H1 (cell line): ENCODE measurements around the gene FGF12. TPM values are rescaled to one million over a fixed set of nuclear protein-coding genes. Genes with fewer than 3 reads are reported as not detected.

Experiments
- CTCF ChIA-PET: fragments of 300-600 bp; sonication (Branson Sonifier 250); formaldehyde crosslinking; loops from one replicate; lab custom pipeline; 2021; ENCODE audit not compliant: partially characterized antibody; lab: Charles Lee
- POLR2A ChIA-PET: fragments of 300-600 bp; sonication (Branson Sonifier 250); formaldehyde crosslinking; loops from one replicate; lab custom pipeline; 2021; ENCODE audit warnings: inconsistent platforms; ENCODE audit not compliant: partially characterized antibody; lab: Charles Lee
- DNase-seq, 2 experiments: peaks; one replicate each; pipeline versions ENCODE4 v3.0.0 to v3.0.0-alpha.2; 2010 to 2022; ENCODE audit warnings: low spot score in 2 of 2, low read depth in 1 of 2, mixed read lengths in 1 of 2
- FAIRE-seq: peaks from 2 replicates; lab custom pipeline; 2011; peaks lifted over from hg19 to GRCh38; lab: Jason Lieb, UNC
- H2AFZ ChIP-seq: 2 replicates; pipeline ENCODE4 v1.8.1; 2012; ENCODE audit warnings: low read length, inconsistent platforms
- H2AK5ac ChIP-seq: 2 replicates; pipeline ENCODE4 v1.6.1; 2013; ENCODE audit warnings: low read depth, low read length
- H2BK120ac ChIP-seq: replicated peaks from 2 replicates; pipeline ENCODE3; 2013; ENCODE audit warnings: low read depth, low read length, inconsistent platforms
- H2BK12ac ChIP-seq: 2 replicates; pipeline ENCODE4 v1.6.1; 2013; ENCODE audit warnings: low read depth, low read length
- H2BK15ac ChIP-seq: 2 replicates; pipeline ENCODE4 v1.6.1; 2013; ENCODE audit warnings: low read length
- H2BK20ac ChIP-seq: 2 replicates; pipeline ENCODE4 v1.6.1; 2013; ENCODE audit warnings: low read length
- H2BK5ac ChIP-seq: 2 replicates; pipeline ENCODE4 v1.6.1; 2013; ENCODE audit warnings: low read depth, low read length
- H3K14ac ChIP-seq: 2 replicates; pipeline ENCODE4 v1.6.1; 2013; ENCODE audit warnings: inconsistent platforms; ENCODE audit not compliant: insufficient read length
- H3K18ac ChIP-seq: 2 replicates; pipeline ENCODE4 v1.6.1; 2013; ENCODE audit warnings: low read length; ENCODE audit errors: extremely low read depth
- H3K23ac ChIP-seq: 2 replicates; pipeline ENCODE4 v1.6.1; 2013; ENCODE audit warnings: inconsistent platforms; ENCODE audit not compliant: insufficient read length
- H3K23me2 ChIP-seq: 2 replicates; pipeline ENCODE4 v1.6.1; 2013; ENCODE audit warnings: low read depth, low read length
- H3K27ac ChIP-seq: 2 replicates; pipeline ENCODE4 v1.6.1; 2011; ENCODE audit warnings: low read depth, low read length, inconsistent platforms
- H3K27me3 ChIP-seq, 4 experiments: replicated peaks in 1 of 4; 1 replicate in 1 of 4; 2 replicates in 3 of 4; pipeline versions ENCODE4 v1.6.1 to v1.8.1; 2011 to 2013; ENCODE audit warnings: low read length in 3 of 4, mild to moderate bottlenecking in 3 of 4, inconsistent platforms in 2 of 4, mixed read lengths in 2 of 4, moderate library complexity in 1 of 4; ENCODE audit not compliant: control insufficient read depth in 3 of 4, insufficient read depth in 3 of 4; ENCODE audit errors: extremely low read depth in 1 of 4
- H3K36me3 ChIP-seq, 4 experiments: 2 replicates each; pipeline versions ENCODE4 v1.6.1 to v1.8.1; 2011 to 2013; ENCODE audit warnings: mild to moderate bottlenecking in 4 of 4, low read length in 3 of 4, moderate library complexity in 2 of 4, control low read depth in 1 of 4, inconsistent platforms in 1 of 4; ENCODE audit not compliant: insufficient read depth in 4 of 4, control insufficient read depth in 2 of 4
- H3K4ac ChIP-seq: replicated peaks from 2 replicates; pipeline ENCODE3; 2013; ENCODE audit warnings: low read length, low read depth, mixed read lengths, inconsistent platforms; ENCODE audit not compliant: insufficient read length
- H3K4me1 ChIP-seq, 4 experiments: replicated peaks in 1 of 4; 1 replicate in 1 of 4; 2 replicates in 3 of 4; pipeline versions ENCODE4 v1.6.1 to v1.8.1; 2011 to 2013; ENCODE audit warnings: low read length in 3 of 4, inconsistent platforms in 2 of 4, mixed read lengths in 1 of 4; ENCODE audit not compliant: insufficient read depth in 4 of 4, control insufficient read depth in 3 of 4
- H3K4me2 ChIP-seq, 2 experiments: 2 replicates each; pipeline versions ENCODE4 v1.6.1 to v1.8.1; 2011 to 2013; ENCODE audit warnings: low read depth in 2 of 2, low read length in 2 of 2, control low read depth in 1 of 2, inconsistent platforms in 1 of 2, mild to moderate bottlenecking in 1 of 2; ENCODE audit not compliant: insufficient read depth in 1 of 2
- H3K4me3 ChIP-seq, 4 experiments: fragments of 200-600, 300-600 bp in 1 of 4; sonication (generic), shearing (Covaris generic), sonication (Bioruptor Twin) in 1 of 4; 2 replicates each; pipeline versions ENCODE4 v1.5.1 to v1.8.1; 2011 to 2016; ENCODE audit warnings: low read length in 4 of 4, low read depth in 3 of 4, control low read depth in 2 of 4, inconsistent platforms in 2 of 4, mild to moderate bottlenecking in 2 of 4, mixed read lengths in 1 of 4, moderate library complexity in 1 of 4; ENCODE audit not compliant: insufficient read depth in 2 of 4; ENCODE audit errors: extremely low read depth in 1 of 4
- H3K56ac ChIP-seq: replicated peaks from 2 replicates; pipeline ENCODE3; 2013; ENCODE audit warnings: low read depth, mild to moderate bottlenecking, mixed read lengths, low read length, inconsistent platforms; ENCODE audit not compliant: insufficient read length
- H3K79me1 ChIP-seq: 2 replicates; pipeline ENCODE4 v1.6.1; 2013; ENCODE audit warnings: low read depth, low read length, control low read depth
- H3K79me2 ChIP-seq, 2 experiments: 2 replicates each; pipeline versions ENCODE4 v1.6.1 to v1.8.1; 2012 to 2013; ENCODE audit warnings: low read length in 2 of 2, mild to moderate bottlenecking in 2 of 2, inconsistent platforms in 1 of 2; ENCODE audit not compliant: insufficient read depth in 2 of 2, control insufficient read depth in 1 of 2
- H3K9ac ChIP-seq, 4 experiments: replicated peaks in 1 of 4; 1 replicate in 1 of 4; 2 replicates in 3 of 4; pipeline versions ENCODE4 v1.6.1 to v1.8.1; 2011 to 2013; ENCODE audit warnings: low read depth in 3 of 4, low read length in 3 of 4, control low read depth in 2 of 4, mild to moderate bottlenecking in 2 of 4, moderate library complexity in 2 of 4, inconsistent platforms in 1 of 4; ENCODE audit errors: extremely low read depth in 1 of 4
- H3K9me3 ChIP-seq, 2 experiments: 2 replicates each; pipeline versions ENCODE4 v1.6.1 to v1.8.1; 2012 to 2013; ENCODE audit warnings: mild to moderate bottlenecking in 2 of 2, moderate library complexity in 2 of 2, control low read depth in 1 of 2, inconsistent platforms in 1 of 2, low read depth in 1 of 2, low read length in 1 of 2, mixed read lengths in 1 of 2; ENCODE audit not compliant: insufficient read depth in 2 of 2
- H4K20me1 ChIP-seq, 2 experiments: replicated peaks in 1 of 2; 2 replicates each; pipeline versions ENCODE3 to v1.8.1; 2011 to 2013; ENCODE audit warnings: inconsistent platforms in 2 of 2, low read length in 2 of 2, mild to moderate bottlenecking in 1 of 2; ENCODE audit not compliant: insufficient read depth in 2 of 2, control insufficient read depth in 1 of 2
- H4K5ac ChIP-seq: 2 replicates; pipeline ENCODE4 v1.6.1; 2013; ENCODE audit warnings: low read length, low read depth, mixed read lengths, inconsistent platforms; ENCODE audit not compliant: insufficient read length
- H4K8ac ChIP-seq: 2 replicates; pipeline ENCODE4 v1.8.0; 2013; ENCODE audit warnings: mild to moderate bottlenecking, moderate library complexity, low read length, inconsistent platforms; ENCODE audit not compliant: insufficient read depth; ENCODE audit errors: extremely low read depth
- H4K91ac ChIP-seq: replicated peaks from 2 replicates; pipeline ENCODE3; 2013; ENCODE audit warnings: low read length, mixed read lengths, inconsistent platforms; ENCODE audit not compliant: insufficient read length
- CBX8 ChIP-seq: fragments of 300-800, 300-1000 bp; sonication (generic); IDR thresholded peaks from 2 replicates; pipeline ENCODE4 v1.7.1; 2016; ENCODE audit warnings: low read depth, low read length, borderline replicate concordance
- CHD1 ChIP-seq: IDR thresholded peaks from 2 replicates; pipeline ENCODE4 v1.6.1; 2012; ENCODE audit warnings: low read depth, low read length, improper control_type of control experiment
- GTF2F1 ChIP-seq: IDR thresholded peaks from 2 replicates; pipeline ENCODE4 v1.6.1; 2012; ENCODE audit warnings: low read depth, low read length, improper control_type of control experiment, borderline replicate concordance
- KDM4A ChIP-seq: IDR thresholded peaks from one replicate; pipeline ENCODE4 v1.7.1; 2012; ENCODE audit warnings: low read depth, mild to moderate bottlenecking, moderate library complexity, low read length, inconsistent platforms; ENCODE audit not compliant: severe bottlenecking
- KDM5A ChIP-seq: fragments of 200-600 bp; IDR thresholded peaks from 2 replicates; pipeline ENCODE4 v1.7.1; 2012; ENCODE audit warnings: mild to moderate bottlenecking, low read length, inconsistent platforms, mixed read lengths
- NRF1 ChIP-seq: IDR thresholded peaks from 2 replicates; pipeline ENCODE4 v1.6.1; 2011; ENCODE audit warnings: mild to moderate bottlenecking, low read depth, low read length, improper control_type of control experiment
- RAD21 ChIP-seq, 2 experiments: IDR thresholded peaks in 1 of 2; conservative IDR thresholded peaks in 1 of 2; 2 replicates each; pipeline ENCODE4 v1.6.1; 2011; ENCODE audit warnings: low read depth in 2 of 2, low read length in 2 of 2, improper control_type of control experiment in 1 of 2, inconsistent platforms in 1 of 2, mild to moderate bottlenecking in 1 of 2, moderate library complexity in 1 of 2
- SAP30 ChIP-seq: fragments of 300-600 bp; sonication (generic); IDR thresholded peaks from 2 replicates; pipeline ENCODE4 v1.7.1; 2012; ENCODE audit warnings: low read length, moderate library complexity, mild to moderate bottlenecking, inconsistent platforms; ENCODE audit not compliant: insufficient read depth, insufficient replicate concordance
- SIRT6 ChIP-seq: IDR thresholded peaks from one replicate; pipeline ENCODE4 v1.7.1; 2012; ENCODE audit warnings: low read length, inconsistent platforms
- SIX5 ChIP-seq: IDR thresholded peaks from 2 replicates; pipeline ENCODE4 v1.6.1; 2011; ENCODE audit warnings: mild to moderate bottlenecking, low read depth, low read length
- TAF7 ChIP-seq: optimal IDR thresholded peaks from 2 replicates; pipeline ENCODE3; 2011; ENCODE audit warnings: low read depth, mild to moderate bottlenecking, inconsistent platforms, low read length, moderate library complexity, borderline replicate concordance
- WGBS, 2 experiments: shearing (Covaris generic) in 1 of 2; methylation state at CpG; one replicate each; pipeline versions ENCODE4 v1.1.6 to v1.1.7; 2013 to 2015; ENCODE audit warnings: low lambda C conversion rate in 2 of 2, mixed read lengths in 2 of 2, inconsistent platforms in 1 of 2, low coverage in 1 of 2, missing lambda C conversion rate in 1 of 2; ENCODE audit not compliant: insufficient replicate concordance in 2 of 2, insufficient coverage in 1 of 2, insufficient read length in 1 of 2; ENCODE audit errors: extremely low coverage in 1 of 2, missing lambda C conversion rate in 1 of 2; 5-methylcytosine and 5-hydroxymethylcytosine counted together
- polyA plus RNA-seq, 7 experiments: library from polyadenylated mRNA; depleted of rRNA in 3 of 7; stranded (reverse) in 5 of 7; unstranded in 2 of 7; fragments of >200 nt in 5 of 7; fragments of 200-250 nt in 2 of 7; gene quantifications; 1 replicate in 5 of 7; 2 replicates in 1 of 7; 4 replicates in 1 of 7; pipeline versions ENCODE4 v1.2.1 to v1.2.3, GENCODE V29; 2011 to 2013; ENCODE audit warnings: missing spikeins in 2 of 7, mixed read lengths in 2 of 7
- total RNA-seq: library from RNA; stranded (reverse); fragmentation: NEBNext Ultra II Directional; extraction: Animal tissue kit (Norgen Biotek cat#: 25700); gene quantifications from 2 replicates; pipeline ENCODE4 v1.2.1, GENCODE V29; 2021
- TF ChIP-seq, protein P1 (sequence below): IDR thresholded peaks from 2 replicates; pipeline ENCODE4 v1.6.1; 2012; ENCODE audit warnings: low read length, inconsistent platforms

Gene FGF12
- total and polyA plus RNA-seq, 2 of the 8 experiments (the other 6 are each of a cell fraction or from before 2014, with no cell fraction given) = 4.1 to 16.6 TPM

DNA sequence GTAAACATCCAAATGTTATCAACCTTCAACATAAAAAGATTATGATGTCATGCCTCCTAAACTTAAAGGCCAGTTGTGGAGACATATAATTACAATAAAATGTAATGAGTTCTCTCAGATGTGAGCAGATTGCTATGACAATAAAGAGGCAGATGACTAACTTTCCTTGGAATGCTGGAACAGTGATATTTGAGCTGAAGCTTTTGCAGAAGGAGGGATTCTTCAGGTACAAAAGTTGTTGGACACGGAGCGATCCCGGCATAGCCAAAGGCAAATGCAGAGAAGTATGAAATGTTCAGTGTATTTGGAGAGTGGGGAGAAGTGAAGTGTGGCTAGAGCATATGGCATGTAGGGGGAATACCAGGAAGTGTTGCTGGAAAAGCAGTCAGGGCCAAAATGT lies 520.1 kb downstream of the FGF12 start:
- H3K36me3 ChIP-seq = no peaks in the 10 kb centered on the region
- DNase-seq = no peak
- POLR2A ChIA-PET = no interaction called here

More for the DNA sequence above, 520.1 kb downstream of the FGF12 start:
- CTCF ChIA-PET = interaction anchor here (0.7 to 0.8 kb wide), 2 partner anchors 13 to 18 kb away, joined by 3 to 4 read pairs; no protein-coding TSS in a partner anchor
- TF ChIP-seq CBX8 (no peak), KDM4A (no peak), KDM5A (no peak), SIRT6 (no peak), CHD1 (no peak), RAD21 (IDR thresholded peaks at IDR 0.05 in 1 of 2, conservative IDR thresholded peaks at IDR 0.05 in 1 of 2; ENCODE audit: low read depth in 2 of 2, low read length in 2 of 2) (no peak), TAF7 (no peak), NRF1 (no peak), SIX5 (no peak), SAP30 (no peak), GTF2F1 (no peak)
- TF ChIP-seq, protein P1, sequence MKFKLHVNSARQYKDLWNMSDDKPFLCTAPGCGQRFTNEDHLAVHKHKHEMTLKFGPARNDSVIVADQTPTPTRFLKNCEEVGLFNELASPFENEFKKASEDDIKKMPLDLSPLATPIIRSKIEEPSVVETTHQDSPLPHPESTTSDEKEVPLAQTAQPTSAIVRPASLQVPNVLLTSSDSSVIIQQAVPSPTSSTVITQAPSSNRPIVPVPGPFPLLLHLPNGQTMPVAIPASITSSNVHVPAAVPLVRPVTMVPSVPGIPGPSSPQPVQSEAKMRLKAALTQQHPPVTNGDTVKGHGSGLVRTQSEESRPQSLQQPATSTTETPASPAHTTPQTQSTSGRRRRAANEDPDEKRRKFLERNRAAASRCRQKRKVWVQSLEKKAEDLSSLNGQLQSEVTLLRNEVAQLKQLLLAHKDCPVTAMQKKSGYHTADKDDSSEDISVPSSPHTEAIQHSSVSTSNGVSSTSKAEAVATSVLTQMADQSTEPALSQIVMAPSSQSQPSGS = no peak
- Histone ChIP-seq H4K20me1 (no peaks in the 10 kb centered on the region), H3K27ac (no peak overlapping the region), H2AFZ (no peak overlapping the region), H3K4ac (no peak overlapping the region), H3K27me3 (no peaks in the 10 kb centered on the region), H4K5ac (no peak overlapping the region), H3K4me2 (no peak overlapping the region), H3K56ac (no peak overlapping the region), H3K79me1 (no peaks in the 10 kb centered on the region), H4K8ac (no peak overlapping the region), H3K79me2 (no peaks in the 10 kb centered on the region), H4K91ac (no peak overlapping the region), H3K4me1 (no peaks in the 10 kb centered on the region; a peak in 2 of 7 replicates), H3K9ac (no peak overlapping the region), H2BK20ac (no peak overlapping the region), H3K23ac (no peak overlapping the region), H2BK5ac (no peak overlapping the region), H3K18ac (no peak overlapping the region), H3K4me3 (no peak overlapping the region), H3K23me2 (no peaks in the 10 kb centered on the region), H2BK15ac (no peak overlapping the region), H2BK12ac (no peak overlapping the region), H3K9me3 (no peaks in the 10 kb centered on the region), H2BK120ac (no peak overlapping the region), H2AK5ac (no peak overlapping the region), H3K14ac (no peak overlapping the region)
- WGBS, 2 experiments = 88% methylated on average over 3 of the region's 3 CpGs; no CpG with 5 or more reads in 1 of the 2 experiments
- no peak for FAIRE-seq
